Loucy (cell line): Measurements from ENCODE around the gene FKBP1A.

Experiments
- H2AFZ ChIP-seq: fragments of 200-600 bp; sonication (generic); 2 replicates; pipeline ENCODE4 v1.6.0; 2016; ENCODE audit warnings: antibody characterized with exemption, mild to moderate bottlenecking, low read length, moderate library complexity
- H3F3A ChIP-seq: fragments of 200-600 bp; 2 replicates; pipeline ENCODE4 v1.6.0; 2016; ENCODE audit warnings: antibody characterized with exemption, low read depth, mild to moderate bottlenecking
- H3K27me3 ChIP-seq: fragments of 200-600 bp; sonication (generic); 2 replicates; pipeline ENCODE4 v1.6.1; 2014; ENCODE audit warnings: low read length, mild to moderate bottlenecking; ENCODE audit not compliant: insufficient read depth, poor library complexity, severe bottlenecking
- H3K36me3 ChIP-seq: fragments of 200-600 bp; sonication (generic); 2 replicates; pipeline ENCODE4 v1.6.1; 2016; ENCODE audit warnings: low read length; ENCODE audit not compliant: insufficient read depth
- H3K4me1 ChIP-seq: fragments of 200-600 bp; sonication (generic); 2 replicates; pipeline ENCODE4 v1.5.1; 2014; ENCODE audit warnings: low read length, mild to moderate bottlenecking; ENCODE audit not compliant: insufficient read depth, poor library complexity, severe bottlenecking
- H3K4me2 ChIP-seq: fragments of 200-600 bp; sonication (generic); 2 replicates; pipeline ENCODE4 v1.6.0; 2014; ENCODE audit warnings: antibody characterized with exemption, low read length, low read depth, mild to moderate bottlenecking; ENCODE audit not compliant: poor library complexity, severe bottlenecking
- H3K4me3 ChIP-seq: fragments of 200-600 bp; sonication (generic); 2 replicates; pipeline ENCODE4 v1.5.1; 2014; ENCODE audit warnings: low read length, mild to moderate bottlenecking, mixed read lengths; ENCODE audit not compliant: poor library complexity, severe bottlenecking
- H3K79me2 ChIP-seq: fragments of 200-600 bp; sonication (generic); 2 replicates; pipeline ENCODE4 v1.6.1; 2014; ENCODE audit warnings: low read length; ENCODE audit not compliant: insufficient read depth
- H3K9ac ChIP-seq: fragments of 200-600 bp; sonication (generic); 2 replicates; pipeline ENCODE4 v1.6.0; 2014; ENCODE audit warnings: mild to moderate bottlenecking, low read depth, low read length, moderate library complexity; ENCODE audit not compliant: poor library complexity, severe bottlenecking
- H3K9me2 ChIP-seq: fragments of 200-600 bp; sonication (generic); replicated peaks from 2 replicates; pipeline ENCODE4 v1.6.1; 2016; ENCODE audit warnings: low read depth, low read length, mixed read lengths
- H3K9me3 ChIP-seq: fragments of 200-600 bp; sonication (generic); 2 replicates; pipeline ENCODE4 v1.6.1; 2014; ENCODE audit warnings: mild to moderate bottlenecking, antibody characterized with exemption, low read length, low read depth; ENCODE audit not compliant: insufficient read depth
- H4K20me1 ChIP-seq: fragments of 200-600 bp; sonication (generic); 2 replicates; pipeline ENCODE4 v1.6.0; 2014; ENCODE audit warnings: antibody characterized with exemption, low read length, mild to moderate bottlenecking; ENCODE audit not compliant: insufficient read depth, poor library complexity, severe bottlenecking
- EZH2phosphoT487 ChIP-seq: fragments of 200-600 bp; IDR thresholded peaks from 2 replicates; pipeline ENCODE4 v1.6.1; 2018; ENCODE audit warnings: antibody characterized with exemption, mild to moderate bottlenecking, moderate library complexity, borderline replicate concordance
- TF ChIP-seq, protein P1 (sequence below): fragments of 200-600 bp; sonication (generic); conservative IDR thresholded peaks from 2 replicates; pipeline ENCODE4 v1.5.1; 2014; ENCODE audit warnings: mild to moderate bottlenecking, antibody characterized with exemption, low read length

FKBP1A gene

DNA sequence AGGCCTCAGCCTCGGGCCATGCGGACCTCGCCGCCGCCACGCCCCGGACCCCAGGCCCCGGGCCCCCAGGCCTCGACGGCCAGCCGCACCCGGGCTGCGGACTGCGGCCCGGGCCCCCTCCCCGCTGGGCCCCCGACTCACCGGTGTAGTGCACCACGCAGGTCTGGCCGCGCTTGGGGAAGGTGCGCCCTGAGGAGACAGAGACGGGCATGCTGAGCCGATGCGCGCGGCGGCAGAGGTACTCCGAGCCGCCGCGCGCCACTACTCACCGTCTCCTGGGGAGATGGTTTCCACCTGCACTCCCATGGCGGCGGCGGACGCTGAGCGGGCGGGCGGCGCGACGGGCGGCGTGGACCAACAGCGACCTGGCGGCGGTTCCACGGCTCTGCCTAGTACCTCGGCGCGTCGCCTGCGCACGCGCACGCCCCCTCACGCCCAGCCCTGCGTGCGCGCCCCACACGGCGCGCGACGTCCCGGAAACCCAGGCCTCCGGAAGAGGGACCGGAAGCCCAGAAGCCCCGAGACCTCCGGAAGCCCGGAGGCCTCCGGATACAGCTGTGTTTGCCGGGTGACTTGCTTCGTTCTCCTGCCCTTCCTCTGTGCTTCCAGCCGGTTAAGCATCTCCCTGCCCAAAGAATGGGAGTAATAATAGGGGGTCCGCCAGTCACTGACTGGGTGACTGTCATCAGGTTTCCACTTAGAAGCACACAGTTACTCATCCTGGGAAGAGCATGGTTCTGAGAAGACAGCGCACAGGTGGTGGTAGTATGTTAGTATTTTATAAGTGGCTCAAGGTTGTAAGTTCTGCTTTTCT is at the start of gene FKBP1A:
FKBP1A (minus strand) TSS at position 362 of the 814 bp plus-strand sequence; CDS start at position 306, 56 bp downstream.
- Histone ChIP-seq H3K9me3 (no peaks in the 10 kb centered on the region), H3K4me2 (peak within 1 kb of the TSS; percentile 99), H3K27me3 (no peaks in the 10 kb centered on the region), H3K79me2 (peaks cover 48% of the 10 kb centered on the region), H3F3A (no peaks in the 10 kb centered on the region), H3K9ac (peak within 1 kb of the TSS; percentile 84), H3K36me3 (no peaks in the 10 kb centered on the region), H3K4me1 (peaks cover 60% of the 10 kb centered on the region), H3K9me2 (no peaks in the 10 kb centered on the region), H2AFZ (no peak within 1 kb of the TSS), H4K20me1 (peaks cover 42% of the 10 kb centered on the region), H3K4me3 (peak within 1 kb of the TSS; percentile 88)
- TF ChIP-seq EZH2phosphoT487 = no peak
- TF ChIP-seq, protein P1, sequence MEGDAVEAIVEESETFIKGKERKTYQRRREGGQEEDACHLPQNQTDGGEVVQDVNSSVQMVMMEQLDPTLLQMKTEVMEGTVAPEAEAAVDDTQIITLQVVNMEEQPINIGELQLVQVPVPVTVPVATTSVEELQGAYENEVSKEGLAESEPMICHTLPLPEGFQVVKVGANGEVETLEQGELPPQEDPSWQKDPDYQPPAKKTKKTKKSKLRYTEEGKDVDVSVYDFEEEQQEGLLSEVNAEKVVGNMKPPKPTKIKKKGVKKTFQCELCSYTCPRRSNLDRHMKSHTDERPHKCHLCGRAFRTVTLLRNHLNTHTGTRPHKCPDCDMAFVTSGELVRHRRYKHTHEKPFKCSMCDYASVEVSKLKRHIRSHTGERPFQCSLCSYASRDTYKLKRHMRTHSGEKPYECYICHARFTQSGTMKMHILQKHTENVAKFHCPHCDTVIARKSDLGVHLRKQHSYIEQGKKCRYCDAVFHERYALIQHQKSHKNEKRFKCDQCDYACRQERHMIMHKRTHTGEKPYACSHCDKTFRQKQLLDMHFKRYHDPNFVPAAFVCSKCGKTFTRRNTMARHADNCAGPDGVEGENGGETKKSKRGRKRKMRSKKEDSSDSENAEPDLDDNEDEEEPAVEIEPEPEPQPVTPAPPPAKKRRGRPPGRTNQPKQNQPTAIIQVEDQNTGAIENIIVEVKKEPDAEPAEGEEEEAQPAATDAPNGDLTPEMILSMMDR = no peak

DNA sequence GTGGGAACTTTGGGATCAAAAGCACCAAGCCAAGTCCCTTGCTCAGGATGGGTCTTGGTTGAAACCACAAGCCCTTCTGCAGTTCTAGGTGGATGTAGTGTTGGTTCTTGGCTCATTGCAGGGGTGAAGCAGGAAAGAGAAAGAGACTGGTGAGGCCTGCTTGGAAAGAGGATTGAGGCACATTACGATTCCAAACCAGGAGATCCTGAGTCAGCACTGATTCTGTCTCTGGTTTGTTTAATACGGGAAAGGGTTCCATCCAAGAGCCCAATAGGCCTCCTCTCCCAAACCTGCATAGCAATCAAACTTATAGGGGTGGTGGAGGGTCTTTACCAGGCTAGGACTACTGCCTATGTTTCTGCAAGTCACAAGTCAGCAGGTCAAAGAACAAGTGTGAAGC is 49.5 kb upstream of the FKBP1A start:
- Histone ChIP-seq H3K4me2 (no peak overlapping the region), H3K9me2 (no peaks in the 10 kb centered on the region), H3K4me1 (peaks cover 4% of the 10 kb centered on the region), H3K79me2 (no peaks in the 10 kb centered on the region), H3K9me3 (no peaks in the 10 kb centered on the region), H3K4me3 (no peak overlapping the region), H3K27me3 (no peaks in the 10 kb centered on the region), H3K9ac (no peak overlapping the region), H3F3A (no peaks in the 10 kb centered on the region), H4K20me1 (no peaks in the 10 kb centered on the region), H3K36me3 (peaks cover 57% of the 10 kb centered on the region; the same call in 1 of the 2 replicates), H2AFZ (no peak overlapping the region)
- TF ChIP-seq, protein P1 = no peak
- no peak for TF ChIP-seq EZH2phosphoT487

DNA sequence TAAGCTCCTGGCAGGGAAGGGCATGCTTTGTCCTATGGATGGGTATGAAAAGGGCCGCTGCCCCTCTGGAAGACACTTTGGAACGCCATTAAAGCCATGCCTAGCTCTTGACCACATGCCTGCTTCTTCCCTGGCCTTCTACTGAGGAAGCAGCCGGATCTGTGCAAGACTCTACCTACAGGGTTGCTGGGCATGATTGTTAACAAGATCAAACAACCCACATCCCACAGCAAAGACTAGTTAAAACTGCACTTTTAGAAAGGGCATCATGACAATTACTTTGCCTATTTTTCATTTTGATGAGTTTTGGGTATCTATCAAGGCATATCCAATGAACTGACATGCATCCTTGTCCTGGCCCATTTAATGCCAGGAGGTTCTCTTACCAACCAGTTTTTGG is 48.3 kb upstream of the FKBP1A start:
- no peaks in the 10 kb centered on the region for H3K79me2 ChIP-seq
- no peaks in the 10 kb centered on the region for H4K20me1 ChIP-seq
- peaks cover 4% of the 10 kb centered on the region for H3K4me1 ChIP-seq
- TF ChIP-seq, protein P1 = no peak
- no peak for TF ChIP-seq EZH2phosphoT487
- H3K4me3 ChIP-seq = no peak overlapping the region
- H3K9me2 ChIP-seq = no peaks in the 10 kb centered on the region
- no peaks in the 10 kb centered on the region for H3K27me3 ChIP-seq
- peaks cover 45% of the 10 kb centered on the region; the same call in 1 of the 2 replicates for H3K36me3 ChIP-seq
- no peaks in the 10 kb centered on the region for H3K9me3 ChIP-seq
- H3F3A ChIP-seq = no peaks in the 10 kb centered on the region
- no peak overlapping the region for H3K9ac ChIP-seq
- H3K4me2 ChIP-seq = no peak overlapping the region
- no peak overlapping the region for H2AFZ ChIP-seq
